Stimulated activated effector memory CD8-positive, alpha-beta T cell treated with anti-CD3 and anti-CD28 coated beads, Interleukin-12 subunit alpha, Interleukin-12 subunit beta, amount 100 ng/mL, for 72 hours (primary cell): Measurements from ENCODE around the gene GNG2.
"Not testable (repeated sequence)": the region's sequence is repeated elsewhere in the genome, so short reads cannot be mapped to it uniquely, and the experiment has no call there.

ENCODE experiments used
- ATAC-seq: fragments of 150-1000 bp; cut with Tn5 transposase; 2 replicates; pipeline ENCODE4 v1.10.0; 2021
- DNase-seq, 2 donors: peaks; one replicate each; pipeline ENCODE4 v3.0.0; 2021 to 2022; ENCODE audit warnings: low spot score in 2 of 2
- H3K27ac Mint-ChIP-seq: one replicate; pipeline ENCODE4 v1.8.0; 2022; ENCODE audit warnings: mild to moderate bottlenecking, mixed read lengths
- H3K36me3 Mint-ChIP-seq: one replicate; pipeline ENCODE4 v1.8.0; 2022; ENCODE audit warnings: mild to moderate bottlenecking, mixed read lengths
- H3K4me1 Mint-ChIP-seq: one replicate; pipeline ENCODE4 v1.8.0; 2022; ENCODE audit warnings: mixed read lengths
- H3K4me3 Mint-ChIP-seq: one replicate; pipeline ENCODE4 v1.8.0; 2022; ENCODE audit warnings: mild to moderate bottlenecking, mixed read lengths
- H3K9me3 Mint-ChIP-seq: one replicate; pipeline ENCODE4 v1.8.0; 2022; ENCODE audit warnings: mixed read lengths

Gene GNG2

DNA sequence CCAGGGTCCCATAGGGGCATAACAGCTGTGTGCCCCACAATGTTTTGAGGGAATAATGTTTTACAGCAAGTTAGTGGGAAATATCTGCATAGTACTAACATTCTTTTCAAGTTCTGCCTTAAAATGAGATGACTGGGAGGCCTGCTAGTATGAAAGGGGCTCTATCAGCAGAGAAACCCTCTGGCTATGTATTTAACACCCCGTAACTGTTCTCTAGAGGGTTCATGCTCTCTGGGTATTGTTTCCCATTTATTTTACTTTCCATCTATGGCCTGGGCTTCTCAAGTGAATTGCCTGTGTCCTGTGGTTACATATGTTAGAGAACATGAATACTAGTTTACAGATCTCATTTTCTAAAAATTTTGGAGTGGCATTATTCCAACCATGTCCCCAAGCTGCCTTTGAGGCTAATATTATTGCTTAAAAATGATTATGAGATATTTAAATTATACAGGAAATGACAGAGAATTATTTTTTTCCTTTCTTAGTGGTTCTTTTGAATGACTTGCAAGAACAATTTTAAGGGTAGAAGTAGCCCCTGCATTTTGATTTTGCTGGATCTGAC, 37.5 kb downstream of the GNG2 start:
- ATAC-seq (no peak), DNase-seq (no peak)
- H3K36me3 Mint-ChIP-seq = peaks cover 65% of the 10 kb centered on the region
- H3K4me1 Mint-ChIP-seq = peaks cover 68% of the 10 kb centered on the region
- H3K4me3 Mint-ChIP-seq = no peak overlapping the region
- peak overlapping the region; percentile 85 for H3K27ac Mint-ChIP-seq
- no peaks in the 10 kb centered on the region for H3K9me3 Mint-ChIP-seq

- Mint-ChIP-seq H3K9me3 (no peaks in the 10 kb centered on the region), H3K4me3 (no peak overlapping the region), H3K4me1 (peaks cover 68% of the 10 kb centered on the region), H3K36me3 (peaks cover 70% of the 10 kb centered on the region), H3K27ac (no peak overlapping the region)
- DNase-seq (no peak), ATAC-seq (no peak)
Measured at GRCh38 chr14:51901475-51902024, 41.1 kb downstream of the GNG2 start.

DNA sequence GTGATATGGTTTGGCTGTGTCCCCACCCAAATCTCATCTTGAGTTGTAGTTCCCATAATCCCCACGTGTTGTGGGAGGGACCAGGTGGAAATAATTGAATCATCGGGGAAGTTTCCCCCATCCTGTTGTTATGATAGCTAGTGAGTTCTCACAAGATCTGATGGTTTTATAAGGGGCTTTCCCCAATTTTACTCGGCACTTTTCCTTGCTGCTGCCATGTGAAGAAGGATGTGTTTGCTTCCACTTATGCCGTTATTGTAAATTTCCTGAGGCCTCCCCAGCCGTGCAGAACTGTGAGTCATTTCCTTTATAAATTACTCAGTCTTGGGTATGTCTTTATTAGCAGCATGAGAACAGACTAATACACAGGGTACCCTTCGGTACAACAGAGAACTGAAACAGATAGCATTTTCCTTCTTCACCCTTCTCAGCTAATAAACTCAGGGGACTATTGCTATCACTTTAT, 45.3 kb downstream of the GNG2 start:
- peak; percentile 19 to 79 for DNase-seq
- peak overlapping the region; percentile 77 for H3K27ac Mint-ChIP-seq
- H3K4me3 Mint-ChIP-seq = peak overlapping the region; percentile 31
- peaks cover 56% of the 10 kb centered on the region for H3K4me1 Mint-ChIP-seq
- peaks cover 74% of the 10 kb centered on the region for H3K36me3 Mint-ChIP-seq
- not testable (repeated sequence) for H3K9me3 Mint-ChIP-seq
- peak; percentile 93 for ATAC-seq

DNA sequence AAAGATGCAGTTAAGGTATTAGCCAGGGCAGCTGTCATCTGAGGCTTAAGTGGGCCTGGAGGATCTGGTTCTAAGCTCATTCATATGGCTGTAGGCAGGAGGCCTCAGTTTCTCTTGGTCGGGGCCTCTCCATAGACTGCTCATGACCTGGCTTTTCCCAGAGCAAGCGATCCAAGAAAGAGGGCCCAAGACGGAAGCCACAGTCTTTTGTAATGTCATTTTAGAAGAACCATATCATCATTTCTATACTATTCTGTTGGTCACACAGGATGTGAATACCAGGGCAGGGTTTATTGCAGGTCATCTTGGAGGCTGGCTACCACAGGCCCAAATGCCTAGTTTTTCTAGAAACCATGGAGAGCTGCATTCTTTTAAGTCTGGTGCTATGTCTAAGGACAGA, 47.7 kb downstream of the GNG2 start:
- Mint-ChIP-seq H3K4me1 (peaks cover 69% of the 10 kb centered on the region), H3K4me3 (no peak overlapping the region), H3K27ac (peak overlapping the region; percentile 63), H3K9me3 (peaks cover 3% of the 10 kb centered on the region), H3K36me3 (peaks cover 76% of the 10 kb centered on the region)
- DNase-seq (no peak), ATAC-seq (peak; percentile 74)

DNA sequence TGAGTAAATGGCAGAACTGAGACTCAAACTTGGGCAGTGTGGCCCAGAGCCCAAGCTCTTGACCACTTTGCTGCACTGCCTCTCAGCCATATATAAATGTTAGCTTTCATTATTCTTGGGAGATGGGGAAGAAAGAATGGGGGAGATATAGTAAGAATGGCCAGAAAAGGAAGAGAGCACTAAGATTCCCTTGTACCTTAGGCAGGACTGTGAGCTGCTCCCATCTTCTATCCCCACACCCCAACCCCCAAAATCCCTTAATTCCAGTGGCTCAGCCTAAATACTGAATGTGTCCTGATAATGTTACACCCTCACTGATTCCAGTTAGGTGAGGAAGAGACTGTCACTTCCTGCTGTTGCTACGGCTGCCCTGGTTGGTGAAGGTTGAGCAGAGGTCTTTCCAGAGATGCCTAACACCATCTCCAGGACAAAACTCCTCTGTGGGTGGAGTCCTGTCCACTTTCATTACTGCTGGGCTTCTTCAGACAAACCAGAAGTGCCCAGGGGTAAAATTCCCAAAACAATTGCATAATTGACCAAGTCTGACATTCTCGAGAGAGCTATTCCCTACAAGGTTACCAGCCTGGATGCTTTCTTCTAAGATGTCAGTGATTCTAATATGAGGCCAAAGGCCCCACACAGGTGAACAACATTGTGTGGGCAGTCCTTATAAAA, 51.8 kb downstream of the GNG2 start:
- peaks cover 3% of the 10 kb centered on the region for H3K9me3 Mint-ChIP-seq
- no peak overlapping the region for H3K4me3 Mint-ChIP-seq
- peaks cover 68% of the 10 kb centered on the region for H3K36me3 Mint-ChIP-seq
- ATAC-seq (no peak), DNase-seq (no peak)
- peaks cover 85% of the 10 kb centered on the region for H3K4me1 Mint-ChIP-seq
- H3K27ac Mint-ChIP-seq = peak overlapping the region; percentile 80

GRCh38 chr14:51914310-51914709, 53.9 kb downstream of the GNG2 start:
- no peak for ATAC-seq
- DNase-seq = no peak
- H3K4me1 Mint-ChIP-seq = peaks cover 75% of the 10 kb centered on the region
- no peak overlapping the region for H3K27ac Mint-ChIP-seq
- peaks cover 3% of the 10 kb centered on the region for H3K9me3 Mint-ChIP-seq
- H3K36me3 Mint-ChIP-seq = peaks cover 63% of the 10 kb centered on the region
- H3K4me3 Mint-ChIP-seq = no peak overlapping the region

DNA sequence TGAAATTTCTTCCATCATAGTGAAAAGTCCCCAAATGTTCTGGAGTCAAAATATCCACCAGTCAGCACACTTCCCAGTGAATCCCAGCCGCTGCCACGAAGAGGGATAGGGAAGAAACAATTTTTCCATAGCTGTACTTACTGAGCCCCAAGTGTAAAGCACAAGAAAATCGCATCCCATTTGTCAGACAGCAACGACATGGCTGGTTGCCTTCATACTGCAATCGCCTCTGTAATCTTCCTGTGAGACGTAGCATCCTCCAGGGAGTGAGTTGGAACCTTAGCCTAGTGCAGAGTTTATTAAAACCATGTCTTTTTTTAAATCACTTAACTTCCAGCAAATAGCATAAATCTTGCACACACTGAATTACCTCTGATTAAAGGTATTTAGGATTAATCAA, 56.8 kb downstream of the GNG2 start:
- no peak for DNase-seq
- Mint-ChIP-seq H3K9me3 (no peaks in the 10 kb centered on the region), H3K4me3 (no peak overlapping the region), H3K27ac (peak overlapping the region; percentile 81), H3K4me1 (peaks cover 65% of the 10 kb centered on the region), H3K36me3 (peaks cover 42% of the 10 kb centered on the region)
- ATAC-seq = no peak

- Mint-ChIP-seq H3K4me1 (peaks cover 52% of the 10 kb centered on the region), H3K4me3 (no peak overlapping the region), H3K36me3 (peaks cover 41% of the 10 kb centered on the region), H3K9me3 (no peaks in the 10 kb centered on the region), H3K27ac (no peak overlapping the region)
- ATAC-seq = no peak
- no peak for DNase-seq
Measured at GRCh38 chr14:51921026-51921425, 60.6 kb downstream of the GNG2 start.

DNA sequence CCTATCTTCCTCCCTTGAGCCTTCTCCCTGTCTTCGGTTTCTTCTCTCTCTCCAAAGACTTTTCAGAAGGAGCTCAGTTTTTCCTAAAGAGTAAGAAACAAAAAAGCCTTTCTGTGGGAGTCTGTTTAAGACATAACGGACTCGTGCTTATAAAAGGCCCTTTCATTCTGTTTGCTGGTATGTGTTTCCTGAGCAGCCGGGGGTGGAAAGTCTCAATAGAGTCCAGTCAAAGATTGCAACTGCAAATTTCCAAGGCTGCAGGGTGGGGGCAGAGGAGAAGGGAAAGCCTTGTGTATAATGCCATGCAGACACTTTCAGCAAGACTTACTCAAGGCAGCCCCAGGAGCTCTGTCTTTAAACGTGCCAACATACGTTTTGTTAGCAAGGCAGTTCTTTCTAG, 62.2 kb downstream of the GNG2 start:
- Mint-ChIP-seq H3K4me1 (peaks cover 51% of the 10 kb centered on the region), H3K4me3 (no peak overlapping the region), H3K27ac (peak overlapping the region; percentile 63), H3K9me3 (no peaks in the 10 kb centered on the region), H3K36me3 (peaks cover 38% of the 10 kb centered on the region)
- no peak for ATAC-seq
- DNase-seq = peak in 1 of 2 donors; percentile 38

GRCh38 chr14:51924600-51924999, 64.2 kb downstream of the GNG2 start:
- Mint-ChIP-seq H3K9me3 (no peaks in the 10 kb centered on the region), H3K27ac (no peak overlapping the region), H3K4me3 (no peak overlapping the region), H3K36me3 (peaks cover 49% of the 10 kb centered on the region), H3K4me1 (peaks cover 64% of the 10 kb centered on the region)
- DNase-seq = peak in 1 of 2 donors; percentile 18
- no peak for ATAC-seq

GRCh38 chr14:51925980-51926379, 65.6 kb downstream of the GNG2 start:
- Mint-ChIP-seq H3K4me1 (peaks cover 69% of the 10 kb centered on the region), H3K27ac (no peak overlapping the region), H3K4me3 (no peak overlapping the region), H3K9me3 (peaks cover 2% of the 10 kb centered on the region), H3K36me3 (peaks cover 62% of the 10 kb centered on the region)
- DNase-seq (no peak), ATAC-seq (no peak)

GRCh38 chr14:51926449-51926848, 66.0 kb downstream of the GNG2 start:
- Mint-ChIP-seq H3K36me3 (peaks cover 67% of the 10 kb centered on the region), H3K4me3 (no peak overlapping the region), H3K9me3 (peaks cover 2% of the 10 kb centered on the region), H3K27ac (peak overlapping the region; percentile 50), H3K4me1 (peaks cover 73% of the 10 kb centered on the region)
- DNase-seq (peak in 1 of 2 donors; percentile 28), ATAC-seq (no peak)

GRCh38 chr14:51928568-51928967, 68.2 kb downstream of the GNG2 start:
- peaks cover 2% of the 10 kb centered on the region for H3K9me3 Mint-ChIP-seq
- DNase-seq (no peak), ATAC-seq (no peak)
- H3K27ac Mint-ChIP-seq = peak overlapping the region; percentile 50
- H3K4me3 Mint-ChIP-seq = no peak overlapping the region
- peaks cover 73% of the 10 kb centered on the region for H3K36me3 Mint-ChIP-seq
- peaks cover 68% of the 10 kb centered on the region for H3K4me1 Mint-ChIP-seq

- Mint-ChIP-seq H3K36me3 (peaks cover 73% of the 10 kb centered on the region), H3K9me3 (peaks cover 2% of the 10 kb centered on the region), H3K4me3 (no peak overlapping the region), H3K27ac (peak overlapping the region; percentile 89), H3K4me1 (peaks cover 71% of the 10 kb centered on the region)
- ATAC-seq = no peak
- no peak for DNase-seq
Measured at GRCh38 chr14:51929166-51929565, 68.8 kb downstream of the GNG2 start.

- Mint-ChIP-seq H3K27ac (peak overlapping the region; percentile 89), H3K4me1 (peaks cover 75% of the 10 kb centered on the region), H3K4me3 (peak overlapping the region; percentile 64), H3K36me3 (peaks cover 77% of the 10 kb centered on the region), H3K9me3 (peaks cover 2% of the 10 kb centered on the region)
- ATAC-seq (peak; percentile 61), DNase-seq (no peak)
Measured at GRCh38 chr14:51929910-51930682, 69.7 kb downstream of the GNG2 start.
